Germinal center (tissue), 1 donor: ENCODE data around the gene CGNL1.

ENCODE experiments used
- DNase-seq: peaks from one replicate; pipeline ENCODE4 v3.0.0; 2012; ENCODE audit warnings: mixed read lengths, low spot score

CGNL1 gene

GRCh38 chr15:57388464-57388863 lies 12.2 kb downstream of the CGNL1 start:
- DNase-seq = no peak

- no peak for DNase-seq
Measured at GRCh38 chr15:57389991-57390390, 13.7 kb downstream of the CGNL1 start.

GRCh38 chr15:57390583-57390982 lies 14.3 kb downstream of the CGNL1 start:
- no peak for DNase-seq

GRCh38 chr15:57391537-57391936 lies 15.2 kb downstream of the CGNL1 start:
- DNase-seq = no peak

GRCh38 chr15:57393061-57393460 lies 16.8 kb downstream of the CGNL1 start:
- DNase-seq = no peak

GRCh38 chr15:57395292-57395691 lies 19.0 kb downstream of the CGNL1 start:
- DNase-seq = no peak

GRCh38 chr15:57398336-57398735 lies 22.0 kb downstream of the CGNL1 start:
- no peak for DNase-seq

- no peak for DNase-seq
Measured at GRCh38 chr15:57401546-57401945, 25.2 kb downstream of the CGNL1 start.

GRCh38 chr15:57403017-57403416 lies 26.7 kb downstream of the CGNL1 start:
- DNase-seq = no peak

GRCh38 chr15:57403566-57404325 lies 27.4 kb downstream of the CGNL1 start:
- DNase-seq = no peak

- DNase-seq = no peak
Measured at GRCh38 chr15:57405133-57405532, 28.8 kb downstream of the CGNL1 start.

- DNase-seq = no peak
Measured at GRCh38 chr15:57406062-57406772, 29.9 kb downstream of the CGNL1 start.

- DNase-seq = no peak
Measured at GRCh38 chr15:57410373-57410772, 34.1 kb downstream of the CGNL1 start.

- no peak for DNase-seq
Measured at GRCh38 chr15:57411945-57412768, 35.9 kb downstream of the CGNL1 start.

- no peak for DNase-seq
Measured at GRCh38 chr15:57415602-57416001, 39.3 kb downstream of the CGNL1 start.

GRCh38 chr15:57418635-57419034 lies 42.3 kb downstream of the CGNL1 start:
- DNase-seq = no peak

- no peak for DNase-seq
Measured at GRCh38 chr15:57419335-57419734, 43.0 kb downstream of the CGNL1 start.

GRCh38 chr15:57421110-57421509 lies 44.8 kb downstream of the CGNL1 start:
- DNase-seq = no peak

GRCh38 chr15:57421551-57421950 lies 45.2 kb downstream of the CGNL1 start:
- DNase-seq = no peak

- DNase-seq = no peak
Measured at GRCh38 chr15:57422113-57422754, 45.9 kb downstream of the CGNL1 start.

- no peak for DNase-seq
Measured at GRCh38 chr15:57423599-57424140, 47.4 kb downstream of the CGNL1 start.
